SK-N-SH treated with all-trans-retinoic acid at 6 μM for 48 hours (cell line): ENCODE measurements around the gene MYL3.

ENCODE experiments used
- ATAC-seq: fragments of 200-7000 bp; cut with Tn5 transposase; 3 replicates; pipeline ENCODE4 v1.9.1; 2020; ENCODE audit warnings: mild to moderate bottlenecking, moderate library complexity
- ARNTL ChIP-seq: fragments of 450-650 bp; formaldehyde crosslinking; IDR thresholded peaks from 2 replicates; pipeline ENCODE4 v1.5.0; 2020; ENCODE audit warnings: low read depth, mild to moderate bottlenecking, moderate library complexity, borderline replicate concordance
- BACH2 ChIP-seq: fragments of 250-450 bp; sonication (Bioruptor Pico); IDR thresholded peaks from 2 replicates; pipeline ENCODE4 v1.9.0; 2021; ENCODE audit warnings: mild to moderate bottlenecking, borderline replicate concordance
- CSDC2 ChIP-seq: fragments of 250-450 bp; sonication (Bioruptor Pico); IDR thresholded peaks from 2 replicates; pipeline ENCODE4 v1.5.0; 2020; ENCODE audit warnings: mild to moderate bottlenecking, moderate library complexity
- GLIS3 ChIP-seq: fragments of 250-450 bp; sonication (Bioruptor Pico); IDR thresholded peaks from 2 replicates; pipeline ENCODE4 v1.5.0; 2020; ENCODE audit warnings: mild to moderate bottlenecking, moderate library complexity
- ISL1 ChIP-seq: fragments of 250-450 bp; sonication (Bioruptor Pico); IDR thresholded peaks from 2 replicates; pipeline ENCODE4 v2.1.2; 2022; ENCODE audit warnings: mild to moderate bottlenecking, moderate library complexity
- OSR1 ChIP-seq: fragments of 250-450 bp; sonication (Bioruptor Pico); IDR thresholded peaks from 2 replicates; pipeline ENCODE4 v1.8.0; 2022; ENCODE audit warnings: moderate library complexity, mild to moderate bottlenecking, inconsistent platforms
- RARB ChIP-seq: fragments of 250-450 bp; sonication (Bioruptor Pico); IDR thresholded peaks from 2 replicates; pipeline ENCODE4 v1.8.0; 2021; ENCODE audit warnings: mild to moderate bottlenecking, moderate library complexity
- SNAI2 ChIP-seq: fragments of 250-450 bp; sonication (Bioruptor Pico); IDR thresholded peaks from 2 replicates; pipeline ENCODE4 v1.5.0; 2020; ENCODE audit warnings: mild to moderate bottlenecking, moderate library complexity
- TCF4 ChIP-seq: fragments of 250-450 bp; sonication (Bioruptor Pico); IDR thresholded peaks from 2 replicates; pipeline ENCODE4 v1.8.0; 2021; ENCODE audit warnings: mild to moderate bottlenecking, moderate library complexity, borderline replicate concordance
- TOX ChIP-seq: fragments of 250-450 bp; sonication (Bioruptor Pico); IDR thresholded peaks from 2 replicates; pipeline ENCODE4 v1.8.0; 2021; ENCODE audit warnings: mild to moderate bottlenecking, moderate library complexity, borderline replicate concordance
- ZFP30 ChIP-seq: fragments of 450-650 bp; formaldehyde crosslinking; IDR thresholded peaks from 2 replicates; pipeline ENCODE4 v1.5.0; 2022; ENCODE audit warnings: mild to moderate bottlenecking, moderate library complexity
- ZNF565 ChIP-seq: fragments of 450-650 bp; formaldehyde crosslinking; conservative IDR thresholded peaks from 2 replicates; pipeline ENCODE4 v1.5.0; 2020; ENCODE audit warnings: low read depth, mild to moderate bottlenecking, moderate library complexity
- ZNF70 ChIP-seq: fragments of 450-650 bp; formaldehyde crosslinking; IDR thresholded peaks from 2 replicates; pipeline ENCODE4 v1.5.0; 2020; ENCODE audit warnings: mild to moderate bottlenecking, moderate library complexity
- ZNF8 ChIP-seq: fragments of 450-650 bp; formaldehyde crosslinking; IDR thresholded peaks from 2 replicates; pipeline ENCODE4 v1.5.0; 2020; ENCODE audit warnings: mild to moderate bottlenecking, moderate library complexity
- TF ChIP-seq, protein P1 (sequence below): fragments of 250-450 bp; sonication (Bioruptor Pico); IDR thresholded peaks from 2 replicates; pipeline ENCODE4 v1.8.0; 2020; ENCODE audit warnings: mild to moderate bottlenecking, moderate library complexity, borderline replicate concordance
- TF ChIP-seq, protein P2 (sequence below): fragments of 250-450 bp; sonication (Bioruptor Pico); IDR thresholded peaks from 2 replicates; pipeline ENCODE4 v1.5.0; 2020; ENCODE audit warnings: mild to moderate bottlenecking, moderate library complexity
- TF ChIP-seq, protein P3 (sequence below): fragments of 250-450 bp; sonication (Bioruptor Pico); IDR thresholded peaks from 2 replicates; pipeline ENCODE4 v1.5.1; 2021; ENCODE audit warnings: mild to moderate bottlenecking, moderate library complexity
- TF ChIP-seq, protein P4 (sequence below): fragments of 250-450 bp; sonication (Bioruptor Pico); IDR thresholded peaks from 2 replicates; pipeline ENCODE4 v1.5.1; 2020; ENCODE audit warnings: low read depth, mild to moderate bottlenecking, moderate library complexity
- TF ChIP-seq, protein P5 (sequence below): fragments of 250-450 bp; sonication (Bioruptor Pico); IDR thresholded peaks from 2 replicates; pipeline ENCODE4 v1.8.0; 2021; ENCODE audit warnings: low read depth, mild to moderate bottlenecking, moderate library complexity, borderline replicate concordance

The MYL3 gene

DNA sequence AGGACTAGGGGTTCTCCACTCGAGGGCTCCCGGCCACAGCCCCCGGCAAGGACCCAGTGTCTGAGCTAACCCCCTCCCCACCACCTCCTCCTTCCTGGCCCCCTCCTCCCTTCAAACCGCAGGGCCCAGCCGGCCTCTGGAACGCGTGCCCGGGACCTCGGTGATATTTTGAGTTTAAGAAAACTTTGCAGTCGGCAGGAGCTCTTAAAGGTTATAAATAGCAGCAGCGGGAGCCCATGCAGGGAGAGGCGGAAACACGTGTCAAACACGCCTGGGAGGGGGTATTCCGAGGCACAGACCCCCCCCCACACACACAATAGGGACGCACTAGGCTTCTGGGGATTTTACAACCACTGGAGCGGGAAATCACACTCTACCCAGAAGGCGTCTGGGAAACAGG lies 11.2 kb upstream of the MYL3 start (continued):
- TF ChIP-seq, protein P1, sequence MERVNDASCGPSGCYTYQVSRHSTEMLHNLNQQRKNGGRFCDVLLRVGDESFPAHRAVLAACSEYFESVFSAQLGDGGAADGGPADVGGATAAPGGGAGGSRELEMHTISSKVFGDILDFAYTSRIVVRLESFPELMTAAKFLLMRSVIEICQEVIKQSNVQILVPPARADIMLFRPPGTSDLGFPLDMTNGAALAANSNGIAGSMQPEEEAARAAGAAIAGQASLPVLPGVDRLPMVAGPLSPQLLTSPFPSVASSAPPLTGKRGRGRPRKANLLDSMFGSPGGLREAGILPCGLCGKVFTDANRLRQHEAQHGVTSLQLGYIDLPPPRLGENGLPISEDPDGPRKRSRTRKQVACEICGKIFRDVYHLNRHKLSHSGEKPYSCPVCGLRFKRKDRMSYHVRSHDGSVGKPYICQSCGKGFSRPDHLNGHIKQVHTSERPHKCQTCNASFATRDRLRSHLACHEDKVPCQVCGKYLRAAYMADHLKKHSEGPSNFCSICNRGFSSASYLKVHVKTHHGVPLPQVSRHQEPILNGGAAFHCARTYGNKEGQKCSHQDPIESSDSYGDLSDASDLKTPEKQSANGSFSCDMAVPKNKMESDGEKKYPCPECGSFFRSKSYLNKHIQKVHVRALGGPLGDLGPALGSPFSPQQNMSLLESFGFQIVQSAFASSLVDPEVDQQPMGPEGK (CRISPR knock-in tag) = no peak
- TF ChIP-seq SNAI2 (CRISPR knock-in tag) = no peak

DNA sequence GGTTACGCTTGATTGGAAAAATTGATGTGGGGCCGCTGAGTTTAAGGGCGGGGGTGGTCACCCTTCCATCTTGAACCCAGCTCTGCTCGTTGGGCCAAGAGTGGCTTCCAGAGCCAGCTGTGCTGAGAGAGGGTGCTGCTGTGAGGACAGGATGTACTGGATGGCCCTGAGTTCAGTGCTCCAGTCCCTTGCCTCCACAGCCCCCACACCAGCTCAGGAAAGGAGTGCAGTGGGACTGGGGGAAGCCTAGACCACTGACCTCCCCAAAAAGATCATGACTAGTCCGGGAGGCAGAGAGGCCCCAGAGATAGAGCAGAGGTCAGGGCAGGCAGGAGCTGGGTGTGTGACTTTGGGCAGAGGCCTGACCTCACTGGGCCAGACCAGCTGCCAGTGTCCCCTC lies 10.3 kb upstream of the MYL3 start:
- TF ChIP-seq, protein P2, sequence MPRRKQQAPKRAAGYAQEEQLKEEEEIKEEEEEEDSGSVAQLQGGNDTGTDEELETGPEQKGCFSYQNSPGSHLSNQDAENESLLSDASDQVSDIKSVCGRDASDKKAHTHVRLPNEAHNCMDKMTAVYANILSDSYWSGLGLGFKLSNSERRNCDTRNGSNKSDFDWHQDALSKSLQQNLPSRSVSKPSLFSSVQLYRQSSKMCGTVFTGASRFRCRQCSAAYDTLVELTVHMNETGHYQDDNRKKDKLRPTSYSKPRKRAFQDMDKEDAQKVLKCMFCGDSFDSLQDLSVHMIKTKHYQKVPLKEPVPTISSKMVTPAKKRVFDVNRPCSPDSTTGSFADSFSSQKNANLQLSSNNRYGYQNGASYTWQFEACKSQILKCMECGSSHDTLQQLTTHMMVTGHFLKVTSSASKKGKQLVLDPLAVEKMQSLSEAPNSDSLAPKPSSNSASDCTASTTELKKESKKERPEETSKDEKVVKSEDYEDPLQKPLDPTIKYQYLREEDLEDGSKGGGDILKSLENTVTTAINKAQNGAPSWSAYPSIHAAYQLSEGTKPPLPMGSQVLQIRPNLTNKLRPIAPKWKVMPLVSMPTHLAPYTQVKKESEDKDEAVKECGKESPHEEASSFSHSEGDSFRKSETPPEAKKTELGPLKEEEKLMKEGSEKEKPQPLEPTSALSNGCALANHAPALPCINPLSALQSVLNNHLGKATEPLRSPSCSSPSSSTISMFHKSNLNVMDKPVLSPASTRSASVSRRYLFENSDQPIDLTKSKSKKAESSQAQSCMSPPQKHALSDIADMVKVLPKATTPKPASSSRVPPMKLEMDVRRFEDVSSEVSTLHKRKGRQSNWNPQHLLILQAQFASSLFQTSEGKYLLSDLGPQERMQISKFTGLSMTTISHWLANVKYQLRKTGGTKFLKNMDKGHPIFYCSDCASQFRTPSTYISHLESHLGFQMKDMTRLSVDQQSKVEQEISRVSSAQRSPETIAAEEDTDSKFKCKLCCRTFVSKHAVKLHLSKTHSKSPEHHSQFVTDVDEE (CRISPR knock-in tag) = no peak
- TF ChIP-seq OSR1 (CRISPR knock-in tag) (no peak), SNAI2 (CRISPR knock-in tag) (no peak), CSDC2 (no peak), ISL1 (CRISPR knock-in tag) (no peak), ZNF8 (no peak), GLIS3 (CRISPR knock-in tag) (no peak), ZNF70 (CRISPR knock-in tag) (no peak), BACH2 (CRISPR knock-in tag) (no peak), ARNTL (CRISPR knock-in tag) (no peak), ZNF565 (no peak), TOX (CRISPR knock-in tag) (no peak)
- TF ChIP-seq, protein P3, sequence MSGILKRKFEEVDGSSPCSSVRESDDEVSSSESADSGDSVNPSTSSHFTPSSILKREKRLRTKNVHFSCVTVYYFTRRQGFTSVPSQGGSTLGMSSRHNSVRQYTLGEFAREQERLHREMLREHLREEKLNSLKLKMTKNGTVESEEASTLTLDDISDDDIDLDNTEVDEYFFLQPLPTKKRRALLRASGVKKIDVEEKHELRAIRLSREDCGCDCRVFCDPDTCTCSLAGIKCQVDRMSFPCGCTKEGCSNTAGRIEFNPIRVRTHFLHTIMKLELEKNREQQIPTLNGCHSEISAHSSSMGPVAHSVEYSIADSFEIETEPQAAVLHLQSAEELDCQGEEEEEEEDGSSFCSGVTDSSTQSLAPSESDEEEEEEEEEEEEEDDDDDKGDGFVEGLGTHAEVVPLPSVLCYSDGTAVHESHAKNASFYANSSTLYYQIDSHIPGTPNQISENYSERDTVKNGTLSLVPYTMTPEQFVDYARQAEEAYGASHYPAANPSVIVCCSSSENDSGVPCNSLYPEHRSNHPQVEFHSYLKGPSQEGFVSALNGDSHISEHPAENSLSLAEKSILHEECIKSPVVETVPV (CRISPR knock-in tag) = no peak
- TF ChIP-seq, protein P4, sequence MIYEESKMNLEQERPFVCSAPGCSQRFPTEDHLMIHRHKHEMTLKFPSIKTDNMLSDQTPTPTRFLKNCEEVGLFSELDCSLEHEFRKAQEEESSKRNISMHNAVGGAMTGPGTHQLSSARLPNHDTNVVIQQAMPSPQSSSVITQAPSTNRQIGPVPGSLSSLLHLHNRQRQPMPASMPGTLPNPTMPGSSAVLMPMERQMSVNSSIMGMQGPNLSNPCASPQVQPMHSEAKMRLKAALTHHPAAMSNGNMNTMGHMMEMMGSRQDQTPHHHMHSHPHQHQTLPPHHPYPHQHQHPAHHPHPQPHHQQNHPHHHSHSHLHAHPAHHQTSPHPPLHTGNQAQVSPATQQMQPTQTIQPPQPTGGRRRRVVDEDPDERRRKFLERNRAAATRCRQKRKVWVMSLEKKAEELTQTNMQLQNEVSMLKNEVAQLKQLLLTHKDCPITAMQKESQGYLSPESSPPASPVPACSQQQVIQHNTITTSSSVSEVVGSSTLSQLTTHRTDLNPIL (CRISPR knock-in tag) = no peak
- TF ChIP-seq, protein P5, sequence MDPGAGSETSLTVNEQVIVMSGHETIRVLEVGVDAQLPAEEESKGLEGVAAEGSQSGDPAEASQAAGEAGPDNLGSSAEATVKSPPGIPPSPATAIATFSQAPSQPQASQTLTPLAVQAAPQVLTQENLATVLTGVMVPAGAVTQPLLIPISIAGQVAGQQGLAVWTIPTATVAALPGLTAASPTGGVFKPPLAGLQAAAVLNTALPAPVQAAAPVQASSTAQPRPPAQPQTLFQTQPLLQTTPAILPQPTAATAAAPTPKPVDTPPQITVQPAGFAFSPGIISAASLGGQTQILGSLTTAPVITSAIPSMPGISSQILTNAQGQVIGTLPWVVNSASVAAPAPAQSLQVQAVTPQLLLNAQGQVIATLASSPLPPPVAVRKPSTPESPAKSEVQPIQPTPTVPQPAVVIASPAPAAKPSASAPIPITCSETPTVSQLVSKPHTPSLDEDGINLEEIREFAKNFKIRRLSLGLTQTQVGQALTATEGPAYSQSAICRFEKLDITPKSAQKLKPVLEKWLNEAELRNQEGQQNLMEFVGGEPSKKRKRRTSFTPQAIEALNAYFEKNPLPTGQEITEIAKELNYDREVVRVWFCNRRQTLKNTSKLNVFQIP = no peak

DNA sequence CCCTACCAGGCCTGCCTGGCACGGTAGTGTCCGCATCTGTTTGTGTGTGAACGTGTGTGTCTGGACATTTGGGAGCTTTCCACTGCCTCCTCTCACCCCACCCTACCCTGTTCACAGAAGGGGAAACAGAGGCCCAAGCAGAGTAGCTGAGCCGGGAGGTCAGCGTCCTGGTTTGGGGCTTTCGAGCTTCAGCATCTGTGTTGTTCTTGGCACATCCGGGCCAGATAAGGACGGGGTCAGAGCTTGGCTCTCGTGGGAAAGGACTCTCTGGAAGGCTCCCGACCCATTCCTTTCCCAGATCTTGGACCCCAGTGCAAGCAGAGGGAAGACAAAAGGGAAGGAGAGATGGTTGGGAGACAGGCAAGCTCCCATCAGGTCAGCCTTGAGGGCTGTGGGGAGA lies 8.0 kb upstream of the MYL3 start:
- ATAC-seq = no peak
- TF ChIP-seq TCF4 (CRISPR knock-in tag) = no peak
- no peak for TF ChIP-seq ARNTL (CRISPR knock-in tag)
- TF ChIP-seq, protein P1 (CRISPR knock-in tag) = no peak
- no peak for TF ChIP-seq ZNF565
- TF ChIP-seq ZNF8 = no peak
- TF ChIP-seq TOX (CRISPR knock-in tag) = no peak
- TF ChIP-seq SNAI2 (CRISPR knock-in tag) = no peak
- TF ChIP-seq ZFP30 (CRISPR knock-in tag) = no peak
- TF ChIP-seq, protein P4 (CRISPR knock-in tag) = no peak
- TF ChIP-seq RARB = no peak

More for the DNA sequence above, 10.3 kb upstream of the MYL3 start:
- ATAC-seq = no peak
